Stomach (tissue), 9 donors: Measurements from ENCODE around the gene IGSF3. TPM values are rescaled to one million over a fixed set of nuclear protein-coding genes. Genes with fewer than 3 reads are reported as not detected.

ENCODE experiments used
- DNase-seq, 2 donors: peaks; one replicate each; pipeline versions ENCODE4 v3.0.0 to v3.0.0-alpha.2; 2013 to 2019
- H3K27ac ChIP-seq, 5 donors: fragments of 200-600 bp in 4 of 5; sonication (generic) in 4 of 5; one replicate each; pipeline ENCODE4 v1.5.1; 2013 to 2019; ENCODE audit warnings: mild to moderate bottlenecking in 1 of 5, moderate library complexity in 1 of 5
- H3K27me3 ChIP-seq, 3 donors: fragments of 200-600 bp; sonication (generic); one replicate each; pipeline ENCODE4 v1.5.1; 2017 to 2019; ENCODE audit warnings: mixed run types in 1 of 3
- H3K36me3 ChIP-seq, 4 donors: fragments of 200-600 bp; sonication (generic); 1 replicate in 3 of 4; 2 replicates in 1 of 4; pipeline ENCODE4 v1.5.1; 2016 to 2019
- H3K4me1 ChIP-seq, 4 donors: fragments of 200-600 bp; sonication (generic); one replicate each; pipeline ENCODE4 v1.5.1; 2016 to 2019
- H3K4me3 ChIP-seq, 4 donors: fragments of 200-600 bp; sonication (generic) in 3 of 4; one replicate each; pipeline ENCODE4 v1.5.1; 2016 to 2019; ENCODE audit warnings: mild to moderate bottlenecking in 1 of 4
- H3K9me3 ChIP-seq, 4 donors: fragments of 200-600 bp; sonication (generic); one replicate each; pipeline ENCODE4 v1.5.1; 2016 to 2019
- CTCF ChIP-seq, 7 experiments: fragments of 450-650 bp in 4 of 7; fragments of 200-600 bp in 3 of 7; sonication (generic) in 3 of 7; IDR thresholded peaks; one replicate each; pipeline ENCODE4 v1.5.1; 2016 to 2019; ENCODE audit warnings: antibody characterized with exemption in 7 of 7, control low read depth in 2 of 7, mild to moderate bottlenecking in 1 of 7
- EP300 ChIP-seq: sonication (generic); formaldehyde crosslinking; IDR thresholded peaks from one replicate; pipeline ENCODE4 v1.6.1; 2017; ENCODE audit warnings: antibody characterized with exemption
- POLR2A ChIP-seq, 4 donors: fragments of 450-650 bp; IDR thresholded peaks; one replicate each; pipeline ENCODE4 v1.6.1; 2016; ENCODE audit warnings: antibody characterized with exemption in 4 of 4, control low read depth in 2 of 4, mild to moderate bottlenecking in 1 of 4, moderate library complexity in 1 of 4
- POLR2AphosphoS5 ChIP-seq, 3 donors: sonication (generic); formaldehyde crosslinking; IDR thresholded peaks; one replicate each; pipeline ENCODE4 v1.6.1; 2016; ENCODE audit warnings: antibody characterized with exemption in 3 of 3
- WGBS, 5 donors: extraction: QIAGEN DNeasy Blood & Tissue Kit in 3 of 5; methylation state at CpG; one replicate each; pipeline versions ENCODE4 v1.1.5 to v1.1.7; 2013 to 2018; 5-methylcytosine and 5-hydroxymethylcytosine counted together
- intact Hi-C: fragments of 100-400 bp; cut with DNase I; formaldehyde crosslinking; loops from one replicate; pipeline ENCODE4 v1.15.1; 2023; ENCODE audit warnings: low total_unique reads
- polyA plus RNA-seq, 3 donors: library from polyadenylated mRNA; stranded (reverse); fragments of 200-250 nt; gene quantifications; one replicate each; pipeline ENCODE4 v1.2.3, GENCODE V29; 2013
- small RNA-seq, 4 donors: library from RNA; depleted of rRNA; stranded (forward); fragments of <200 nt; gene quantifications; one replicate each; pipeline ENCODE3, GENCODE V24; 2016
- total RNA-seq, 5 donors: library from RNA; depleted of rRNA; stranded (reverse); fragments of >200 nt; gene quantifications; one replicate each; pipeline versions ENCODE4 v1.1.0 to v1.2.3, GENCODE V29; 2014 to 2016
- donor health status: healthy with polysubstance abuse.
- donor health status: Bipolar disorder and iron deficiency.
- donor health status: healthy.

Gene IGSF3
- total and polyA plus RNA-seq, 8 donors: 1.7 to 31.6 (median 20.9) TPM

- Histone ChIP-seq H3K36me3 (peaks cover 0 to 22% (median 18%) of the 10 kb centered on the region in 4 donors), H3K9me3 (no peaks in the 10 kb centered on the region)
- intact Hi-C loops: no loop called here
Observed at GRCh38 chr1:116528329-116529083, 139.0 kb downstream of the IGSF3 start.

GRCh38 chr1:116525440-116525839 is 142.1 kb downstream of the IGSF3 start:
- no peaks in the 10 kb centered on the region for H3K9me3 ChIP-seq
- intact Hi-C loops: no loop called here
- no peak for DNase-seq
- no peaks in the 10 kb centered on the region for H3K27me3 ChIP-seq
- 95 to 100% (median 97%) methylated on average over 2 of the region's 2 CpGs for WGBS, 5 donors
- TF ChIP-seq CTCF (IDR thresholded peaks at IDR 0.05) (no peak), POLR2AphosphoS5 (IDR thresholded peaks at IDR 0.05) (no peak), EP300 (no peak), POLR2A (IDR thresholded peaks at IDR 0.05) (no peak)
- H3K4me1 ChIP-seq: no peaks in the 10 kb centered on the region
- no peak overlapping the region for H3K27ac ChIP-seq
- no peak overlapping the region for H3K4me3 ChIP-seq
- H3K36me3 ChIP-seq: peaks cover 0 to 10% (median 3%) of the 10 kb centered on the region in 4 donors

More at GRCh38 chr1:116528329-116529083, 139.0 kb downstream of the IGSF3 start:
- DNase-seq: no peak
- no peak overlapping the region for H3K4me3 ChIP-seq
- WGBS, 5 donors: 75 to 89% (median 82%) methylated on average over 1 of the region's 1 CpG
- no peak overlapping the region for H3K27ac ChIP-seq
- TF ChIP-seq POLR2AphosphoS5 (IDR thresholded peaks at IDR 0.05) (no peak), POLR2A (IDR thresholded peaks at IDR 0.05) (no peak), EP300 (no peak), CTCF (IDR thresholded peaks at IDR 0.05) (no peak)
- no peaks in the 10 kb centered on the region for H3K27me3 ChIP-seq
- no peaks in the 10 kb centered on the region for H3K4me1 ChIP-seq

Small RNA genes lying within 50 kb of the gene (small RNA-seq; reads per million reads assigned to genes)
- gene MIR320B1 (0 to 0.07 (median 0) reads per million in 4 donors), gene MIR548AC (0 reads per million in 4 donors)

Other genes with a start within 250 kb of the IGSF3 start
- 10 to 100 TPM in 2 of 5 donors, 1 to 10 TPM in 3; 1.2 to 48.8 (median 7.6) TPM for gene CD58, start 96.7 kb downstream of the IGSF3 start, total RNA-seq
- 10 to 100 TPM in 1 of 3 donors, 1 to 10 TPM in 2; 7.8 to 21.9 (median 9.7) TPM for gene CD58, start 96.7 kb downstream of the IGSF3 start, polyA plus RNA-seq
- 10 to 100 TPM in 1 of 5 donors, 1 to 10 TPM in 3, not detected in 1; 2.9 to 14.3 (median 4.8) TPM for gene CD2, start 86.7 kb upstream of the IGSF3 start, total RNA-seq
- 1 to 10 TPM; 1.7 to 9.8 (median 3.3) TPM for gene CD2, start 86.7 kb upstream of the IGSF3 start, polyA plus RNA-seq
- 10 to 100 TPM; 30.9 to 66.6 (median 47.2) TPM for gene PTGFRN, start 242.2 kb upstream of the IGSF3 start, total RNA-seq
- gene PTGFRN, start 242.2 kb upstream of the IGSF3 start, polyA plus RNA-seq: 10 to 100 TPM in 1 of 3 donors, 1 to 10 TPM in 2; 3.8 to 42.9 (median 9.7) TPM